Adrenal gland (tissue), 12 donors: ENCODE results near the gene MYO18A. TPM values are rescaled to one million over a fixed set of nuclear protein-coding genes. Genes with fewer than 3 reads are reported as not detected.

ENCODE experiments used
- DNase-seq, 7 donors: peaks; one replicate each; pipeline ENCODE4 v3.0.0-alpha.2; 2019 to 2020
- H3K27ac ChIP-seq, 5 donors: fragments of 200-600 bp; sonication (generic) in 4 of 5; 1 replicate in 3 of 5; 2 replicates in 2 of 5; pipeline versions ENCODE4 v1.5.1 to v1.8.0; 2016 to 2020; ENCODE audit warnings: mild to moderate bottlenecking in 1 of 5
- H3K27me3 ChIP-seq: fragments of 200-600 bp; 2 replicates; pipeline ENCODE4 v1.8.0; 2021
- H3K36me3 ChIP-seq, 2 donors: fragments of 200-600 bp; replicated peaks in 1 of 2; 1 replicate in 1 of 2; 2 replicates in 1 of 2; pipeline versions ENCODE4 v1.5.1 to v1.8.0; 2018 to 2022
- H3K4me1 ChIP-seq, 2 donors: fragments of 200-600 bp; replicated peaks in 1 of 2; 1 replicate in 1 of 2; 2 replicates in 1 of 2; pipeline versions ENCODE4 v1.5.1 to v1.8.0; 2018 to 2021
- H3K4me3 ChIP-seq, 4 donors: fragments of 200-600 bp; sonication (generic) in 3 of 4; one replicate each; pipeline ENCODE4 v1.5.1; 2016 to 2018
- H3K9me3 ChIP-seq, 3 donors: fragments of 200-600 bp; sonication (generic) in 1 of 3; replicated peaks in 1 of 3; 1 replicate in 2 of 3; 2 replicates in 1 of 3; pipeline versions ENCODE4 v1.5.1 to v1.8.0; 2016 to 2021
- POLR2A ChIP-seq, 2 donors: fragments of 450-650 bp; IDR thresholded peaks; one replicate each; pipeline ENCODE4 v1.6.1; 2017; ENCODE audit warnings: antibody characterized with exemption in 2 of 2, mild to moderate bottlenecking in 2 of 2, moderate library complexity in 1 of 2
- WGBS, 4 donors: extraction: QIAGEN DNeasy Blood & Tissue Kit in 2 of 4; methylation state at CpG; one replicate each; pipeline versions ENCODE4 v1.1.5 to v1.1.7; 2013 to 2017; 5-methylcytosine and 5-hydroxymethylcytosine counted together
- intact Hi-C, 2 donors: fragments of 100-400 bp; cut with DNase I; formaldehyde crosslinking; loops; one replicate each; pipeline versions ENCODE4 v1.14.1 to v1.15.0; 2022 to 2023
- polyA plus RNA-seq, 3 donors: library from polyadenylated mRNA; stranded (reverse); fragments of 200-250 nt in 2 of 3; fragments of 350-450 nt in 1 of 3; fragmentation: Illumina TruSeq in 1 of 3; extraction: RNeasy Lipid Tissue Mini Kit (QIAGEN cat#74804) in 1 of 3; gene quantifications; one replicate each; pipeline ENCODE4 v1.2.3, GENCODE V29; 2013 to 2014
- total RNA-seq, 9 donors: library from RNA; depleted of rRNA in 4 of 9; stranded (reverse); fragments of >200 nt in 4 of 9; fragments of 120-200 nt in 1 of 9; fragmentation: NEBNext Ultra II Directional in 1 of 9; extraction: Animal tissue kit (Norgen Biotek cat#: 25700) in 1 of 9; gene quantifications; one replicate each; pipeline versions ENCODE4 v1.1.0 to v1.2.4, GENCODE V29; 2013 to 2023
- TF ChIP-seq, protein P1 (sequence below), 6 experiments: fragments of 450-650 bp in 4 of 6; fragments of 200-600 bp in 2 of 6; sonication (generic) in 1 of 6; IDR thresholded peaks; 1 replicate in 5 of 6; 2 replicates in 1 of 6; pipeline versions ENCODE4 v1.5.1 to v1.8.0; 2016 to 2021; ENCODE audit warnings: antibody characterized with exemption in 6 of 6, mild to moderate bottlenecking in 2 of 6, moderate library complexity in 1 of 6
- donor health status: healthy with polysubstance abuse.
- donor health status: Bipolar disorder and iron deficiency.
- donor health status: DM: yes; HTN: yes; CAD: no.
- donor health status: DM: no; HTN: no; CAD: no.
- donor health status: DM: no; HTN: no; CAD: no.
- donor health status: DM: yes; HTN: yes; CAD: no.

Gene MYO18A
- total and polyA plus RNA-seq, 12 donors, result 19.6 to 95.6 (median 40.7) TPM

DNA sequence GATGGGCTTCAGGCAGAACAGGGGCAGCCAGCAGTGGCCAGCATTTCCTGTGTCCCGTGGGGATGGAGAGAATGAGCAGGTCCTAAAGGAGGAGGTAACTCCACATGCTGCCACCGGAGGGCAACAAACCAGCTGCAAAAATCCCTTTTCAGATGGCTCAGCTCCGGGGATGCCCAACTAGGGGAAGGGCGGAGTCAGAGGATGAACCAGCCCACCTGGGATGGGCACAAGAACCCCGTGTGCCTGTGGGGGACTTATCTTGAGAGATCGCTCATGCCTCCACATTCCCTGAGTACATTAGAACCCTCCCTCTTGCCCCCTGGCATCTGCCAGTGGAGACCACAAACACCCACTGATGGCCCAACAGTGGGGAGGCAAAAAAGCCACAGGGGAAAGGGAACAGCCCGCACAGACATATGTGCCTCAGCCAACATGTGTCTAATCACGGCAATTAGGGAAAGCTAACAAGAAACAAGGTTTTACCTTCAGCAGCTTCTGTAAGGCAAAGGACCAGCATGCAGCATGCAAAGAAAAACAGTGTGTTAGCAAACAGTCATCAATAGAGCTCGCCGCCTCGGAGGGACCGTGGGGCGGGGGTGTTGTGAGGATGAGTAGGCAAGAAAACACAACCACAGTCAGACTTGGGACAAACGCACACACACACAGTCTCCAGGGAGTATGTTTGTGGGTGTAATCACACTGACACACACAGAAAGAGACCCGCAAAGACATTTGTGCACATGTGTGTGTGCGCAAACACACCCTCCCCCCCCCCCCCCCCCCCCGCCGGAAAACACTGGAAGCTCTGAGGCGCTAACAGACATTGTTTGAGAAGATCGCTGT, 64.0 kb downstream of the MYO18A start:
- intact Hi-C loops, result loop anchor here (2.0 kb wide), 1 partner anchor 149 kb away; no protein-coding TSS in a partner anchor
- H3K9me3 ChIP-seq, result no peaks in the 10 kb centered on the region
- WGBS, 4 donors, result 64 to 65% (median 64%) methylated on average over 12 to 20 of the region's 20 CpGs
- H3K4me3 ChIP-seq, result no peak overlapping the region
- peaks cover 0 to 5% of the 10 kb centered on the region in 2 donors for H3K4me1 ChIP-seq
- TF ChIP-seq POLR2A (IDR thresholded peaks at IDR 0.05), result no peak
- TF ChIP-seq, protein P1, sequence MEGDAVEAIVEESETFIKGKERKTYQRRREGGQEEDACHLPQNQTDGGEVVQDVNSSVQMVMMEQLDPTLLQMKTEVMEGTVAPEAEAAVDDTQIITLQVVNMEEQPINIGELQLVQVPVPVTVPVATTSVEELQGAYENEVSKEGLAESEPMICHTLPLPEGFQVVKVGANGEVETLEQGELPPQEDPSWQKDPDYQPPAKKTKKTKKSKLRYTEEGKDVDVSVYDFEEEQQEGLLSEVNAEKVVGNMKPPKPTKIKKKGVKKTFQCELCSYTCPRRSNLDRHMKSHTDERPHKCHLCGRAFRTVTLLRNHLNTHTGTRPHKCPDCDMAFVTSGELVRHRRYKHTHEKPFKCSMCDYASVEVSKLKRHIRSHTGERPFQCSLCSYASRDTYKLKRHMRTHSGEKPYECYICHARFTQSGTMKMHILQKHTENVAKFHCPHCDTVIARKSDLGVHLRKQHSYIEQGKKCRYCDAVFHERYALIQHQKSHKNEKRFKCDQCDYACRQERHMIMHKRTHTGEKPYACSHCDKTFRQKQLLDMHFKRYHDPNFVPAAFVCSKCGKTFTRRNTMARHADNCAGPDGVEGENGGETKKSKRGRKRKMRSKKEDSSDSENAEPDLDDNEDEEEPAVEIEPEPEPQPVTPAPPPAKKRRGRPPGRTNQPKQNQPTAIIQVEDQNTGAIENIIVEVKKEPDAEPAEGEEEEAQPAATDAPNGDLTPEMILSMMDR (IDR thresholded peaks at IDR 0.05), result peak in 5 of 6 experiments; percentile 9 to 44 (median 34)
- H3K27me3 ChIP-seq, result no peaks in the 10 kb centered on the region
- no peak overlapping the region for H3K27ac ChIP-seq
- DNase-seq, result peak in 3 of 7 donors; percentile 40 to 65 (median 46)
- H3K36me3 ChIP-seq, result peaks cover 0 to 59% of the 10 kb centered on the region in 2 donors

DNA sequence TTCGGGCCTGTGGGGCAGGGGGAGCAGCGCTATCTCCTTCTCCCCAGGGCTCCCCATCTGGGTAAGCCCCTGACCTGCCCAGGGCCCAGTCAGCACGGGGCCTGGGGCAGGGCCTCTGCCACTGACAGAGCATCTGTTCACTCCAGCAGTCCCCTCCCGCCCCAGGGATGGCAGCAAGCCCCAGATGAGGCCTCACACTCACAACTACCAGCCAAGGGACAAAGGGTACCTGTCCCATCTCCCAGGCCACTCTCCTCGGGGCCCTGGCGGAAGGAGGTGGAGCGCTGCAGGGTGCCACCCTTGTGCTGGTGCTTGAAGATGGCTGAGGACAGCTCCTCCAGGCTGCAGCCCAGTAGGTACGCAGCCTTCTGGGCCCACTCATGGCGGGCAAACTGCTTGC, 64.8 kb downstream of the MYO18A start:
- peaks cover 0 to 59% of the 10 kb centered on the region in 2 donors for H3K36me3 ChIP-seq

DNA sequence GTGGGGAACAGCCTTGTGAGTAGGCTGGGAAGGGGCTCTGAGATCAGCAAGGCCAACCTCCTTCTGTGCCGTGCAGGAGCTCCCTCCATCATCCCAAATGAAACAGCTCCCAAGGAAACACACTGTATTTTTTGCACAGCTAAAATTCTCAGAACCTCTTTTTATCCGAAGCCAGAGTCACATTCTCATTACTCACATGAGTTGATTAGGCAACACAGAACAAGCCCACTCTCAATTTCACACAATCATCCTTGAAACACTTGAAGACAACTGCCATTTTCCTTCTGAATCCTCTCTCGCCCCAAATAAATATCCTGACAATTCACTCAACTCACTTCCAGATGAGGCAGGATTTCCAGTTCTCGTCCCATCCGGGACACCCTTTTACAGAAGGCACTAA, 66.1 kb downstream of the MYO18A start:
- no peak for TF ChIP-seq POLR2A (IDR thresholded peaks at IDR 0.05)
- TF ChIP-seq, protein P1 (IDR thresholded peaks at IDR 0.05), result no peak
- no peak for DNase-seq

More for the DNA sequence above, 64.8 kb downstream of the MYO18A start:
- H3K27ac ChIP-seq, result no peak overlapping the region
- 84 to 93% (median 93%) methylated on average over 6 to 9 of the region's 9 CpGs for WGBS, 4 donors
- TF ChIP-seq, protein P1 (IDR thresholded peaks at IDR 0.05), result no peak
- no peak for TF ChIP-seq POLR2A (IDR thresholded peaks at IDR 0.05)
- intact Hi-C loops, result loop anchor here in 1 of 2 donors (2.0 kb wide), 1 partner anchor 149 kb away; no protein-coding TSS in a partner anchor
- H3K27me3 ChIP-seq, result no peaks in the 10 kb centered on the region
- H3K4me1 ChIP-seq, result peaks cover 0 to 5% of the 10 kb centered on the region in 2 donors
- H3K4me3 ChIP-seq, result no peak overlapping the region
- no peak for DNase-seq
- no peaks in the 10 kb centered on the region for H3K9me3 ChIP-seq

DNA sequence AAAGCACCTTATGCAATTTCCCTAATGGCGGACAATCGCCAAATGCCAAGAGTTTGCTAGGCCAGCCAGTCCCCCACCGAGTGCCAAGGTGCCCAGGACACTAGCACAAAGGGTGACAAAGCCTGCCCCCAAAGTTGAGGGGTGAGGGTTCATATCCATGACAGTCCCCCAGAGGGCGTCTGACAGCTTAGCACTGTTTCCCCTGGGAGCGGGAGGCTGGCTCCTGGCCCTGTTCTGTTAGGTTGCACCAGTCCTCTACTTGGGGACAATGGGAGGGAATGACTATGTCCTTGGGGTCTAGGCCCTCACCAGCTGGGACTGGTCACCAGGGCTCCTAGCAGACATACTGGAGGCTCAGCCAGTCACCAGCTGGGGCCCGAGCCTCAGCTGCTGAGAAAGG, 66.9 kb downstream of the MYO18A start:
- intact Hi-C loops, result no loop called here
- DNase-seq, result no peak
- peaks cover 0 to 54% of the 10 kb centered on the region in 2 donors for H3K36me3 ChIP-seq
- no peak overlapping the region for H3K27ac ChIP-seq
- TF ChIP-seq POLR2A (IDR thresholded peaks at IDR 0.05), result no peak
- TF ChIP-seq, protein P1 (IDR thresholded peaks at IDR 0.05), result no peak
- no peaks in the 10 kb centered on the region for H3K9me3 ChIP-seq
- no peaks in the 10 kb centered on the region for H3K27me3 ChIP-seq
- H3K4me1 ChIP-seq, result peaks cover 8 to 12% of the 10 kb centered on the region in 2 donors
- H3K4me3 ChIP-seq, result no peak overlapping the region
- 83 to 93% (median 86%) methylated on average over 3 to 6 of the region's 6 CpGs for WGBS, 4 donors

More for the DNA sequence above, 66.1 kb downstream of the MYO18A start:
- H3K9me3 ChIP-seq, result no peaks in the 10 kb centered on the region
- no peaks in the 10 kb centered on the region for H3K27me3 ChIP-seq
- peaks cover 0 to 59% of the 10 kb centered on the region in 2 donors for H3K36me3 ChIP-seq
- intact Hi-C loops, result loop anchor here in 1 of 2 donors (2.0 kb wide), 1 partner anchor 147 kb away; no protein-coding TSS in a partner anchor
- H3K27ac ChIP-seq, result no peak overlapping the region
- peaks cover under 1 to 5% of the 10 kb centered on the region in 2 donors for H3K4me1 ChIP-seq
- H3K4me3 ChIP-seq, result no peak overlapping the region
- WGBS, 4 donors, result 71 to 87% (median 81%) methylated on average over 4 to 5 of the region's 5 CpGs
